Activated T-helper 1 cell treated with Interleukin-2 at 50 U/mL for 16 hours (primary cell): ENCODE measurements around the gene HOXA6.

Experiments
- DNase-seq: peaks from one replicate; pipeline ENCODE4 v3.0.0-alpha.2; 2020; ENCODE audit warnings: low read depth

Gene HOXA6

GRCh38 chr7:27122077-27122910 lies 25.3 kb downstream of the HOXA6 start:
- no peak for DNase-seq

- DNase-seq: no peak
Observed at GRCh38 chr7:27121684-27122076, 25.9 kb downstream of the HOXA6 start.

GRCh38 chr7:27119412-27119911 lies 28.1 kb downstream of the HOXA6 start:
- DNase-seq: no peak

GRCh38 chr7:27118580-27118979 lies 29.0 kb downstream of the HOXA6 start:
- DNase-seq: no peak

- DNase-seq: no peak
Observed at GRCh38 chr7:27117887-27118491, 29.6 kb downstream of the HOXA6 start.

- no peak for DNase-seq
Observed at GRCh38 chr7:27116962-27117886, 30.4 kb downstream of the HOXA6 start.

- no peak for DNase-seq
Observed at GRCh38 chr7:27116031-27116961, 31.3 kb downstream of the HOXA6 start.

GRCh38 chr7:27115221-27116026 lies 32.1 kb downstream of the HOXA6 start:
- DNase-seq: no peak

GRCh38 chr7:27114881-27115220 lies 32.7 kb downstream of the HOXA6 start:
- DNase-seq: no peak

- no peak for DNase-seq
Observed at GRCh38 chr7:27113991-27114769, 33.4 kb downstream of the HOXA6 start.

- no peak for DNase-seq
Observed at GRCh38 chr7:27112955-27113949, 34.3 kb downstream of the HOXA6 start.

- no peak for DNase-seq
Observed at GRCh38 chr7:27112361-27112760, 35.2 kb downstream of the HOXA6 start.

- DNase-seq: no peak
Observed at GRCh38 chr7:27111751-27112277, 35.8 kb downstream of the HOXA6 start.

- DNase-seq: no peak
Observed at GRCh38 chr7:27111042-27111750, 36.4 kb downstream of the HOXA6 start.

- no peak for DNase-seq
Observed at GRCh38 chr7:27110186-27111031, 37.2 kb downstream of the HOXA6 start.

- DNase-seq: no peak
Observed at GRCh38 chr7:27109466-27110185, 37.9 kb downstream of the HOXA6 start.
